Measurements from ENCODE around the gene VMP1. TPM values are rescaled to one million over a fixed set of nuclear protein-coding genes. Genes with fewer than 3 reads are reported as not detected.
A peak's percentile ranks its signal among the peaks of the same experiment; 100 is the strongest.
"Not testable (repeated sequence)": the region's sequence is repeated elsewhere in the genome, so short reads cannot be mapped to it uniquely, and the experiment has no call there.

Gene VMP1
- polyA plus RNA-seq, 4 donors: 62.1 to 178 (median 97.2) TPM

DNA sequence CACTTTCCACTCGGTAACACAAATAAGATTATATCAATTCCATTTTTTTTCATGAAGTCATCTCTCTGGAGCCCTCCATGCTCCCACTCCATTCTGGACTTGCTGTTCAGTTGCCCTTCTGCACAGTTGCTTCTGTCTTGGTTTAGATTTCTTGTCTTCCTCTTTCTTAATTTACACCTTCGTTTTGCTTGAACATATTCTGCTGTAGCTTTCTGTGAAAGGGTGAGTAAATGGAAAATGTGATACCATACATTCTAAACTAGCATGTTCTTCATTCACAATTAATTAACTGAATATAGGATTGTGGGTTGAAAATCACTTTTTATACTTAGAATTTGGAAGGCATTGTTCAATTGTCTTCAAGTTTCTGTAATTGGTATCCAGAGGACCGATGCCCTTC, 69.6 kb downstream of the VMP1 start:
- no peak overlapping the region for H3K27ac ChIP-seq (ENCODE audit: low read depth in 1 of 3, low read length in 2 of 3)
- no peak for DNase-seq
- no peaks in the 10 kb centered on the region for H3K9me3 ChIP-seq (ENCODE audit: control insufficient read depth in 2 of 2, insufficient read depth in 1 of 2, low read depth in 1 of 2, low read length in 1 of 2)
- H3K4me1 ChIP-seq (ENCODE audit: control insufficient read depth in 3 of 3, insufficient read depth in 2 of 3, low read depth in 1 of 3, low read length in 2 of 3): no peaks in the 10 kb centered on the region
- FAIRE-seq: no peak
- H3K27me3 ChIP-seq (ENCODE audit: control insufficient read depth in 3 of 3, insufficient read depth in 3 of 3, low read length in 3 of 3): no peaks in the 10 kb centered on the region
- no peak overlapping the region for H3K4me3 ChIP-seq (ENCODE audit: low read depth in 1 of 3, low read length in 3 of 3)
- peaks cover 3 to 46% (median 3%) of the 10 kb centered on the region in 3 donors for H3K36me3 ChIP-seq (ENCODE audit: control insufficient read depth in 3 of 3, insufficient read depth in 2 of 3, low read depth in 1 of 3, low read length in 3 of 3)
- WGBS, 3 donors: 77 to 96% (median 90%) methylated on average over 3 of the region's 3 CpGs

DNA sequence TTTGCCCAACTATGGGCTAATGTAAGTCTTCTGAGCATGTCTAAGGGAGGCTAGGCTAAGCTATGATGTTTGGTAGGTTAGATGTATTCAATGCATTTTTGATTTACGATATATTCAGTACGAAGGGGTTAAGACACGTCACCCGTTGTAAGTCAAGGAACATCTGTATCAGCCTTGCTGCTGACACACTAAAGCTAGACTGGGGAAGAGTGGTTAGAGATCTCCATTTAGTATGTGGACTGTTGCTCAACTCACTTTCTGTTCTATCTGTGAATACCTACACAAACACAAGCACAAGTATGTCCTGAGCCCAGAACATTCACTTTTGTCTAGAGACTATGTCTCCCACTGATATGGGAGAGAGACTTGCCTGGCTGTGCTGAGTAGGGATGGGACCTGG, 71.5 kb downstream of the VMP1 start:
- H3K27me3 ChIP-seq (ENCODE audit: control insufficient read depth in 3 of 3, insufficient read depth in 3 of 3, low read length in 3 of 3): no peaks in the 10 kb centered on the region
- FAIRE-seq (no peak), DNase-seq (no peak)
- no peak overlapping the region for H3K27ac ChIP-seq (ENCODE audit: low read depth in 1 of 3, low read length in 2 of 3)
- H3K36me3 ChIP-seq (ENCODE audit: control insufficient read depth in 3 of 3, insufficient read depth in 2 of 3, low read depth in 1 of 3, low read length in 3 of 3): peaks cover 3 to 36% (median 3%) of the 10 kb centered on the region in 3 donors
- no peak overlapping the region for H3K4me3 ChIP-seq (ENCODE audit: low read depth in 1 of 3, low read length in 3 of 3)
- WGBS, 3 donors: 95 to 98% (median 97%) methylated on average over 4 of the region's 4 CpGs
- no peaks in the 10 kb centered on the region for H3K9me3 ChIP-seq (ENCODE audit: control insufficient read depth in 2 of 2, insufficient read depth in 1 of 2, low read depth in 1 of 2, low read length in 1 of 2)
- peaks cover 0 to 5% (median 0%) of the 10 kb centered on the region in 3 donors for H3K4me1 ChIP-seq (ENCODE audit: control insufficient read depth in 3 of 3, insufficient read depth in 2 of 3, low read depth in 1 of 3, low read length in 2 of 3)

DNA sequence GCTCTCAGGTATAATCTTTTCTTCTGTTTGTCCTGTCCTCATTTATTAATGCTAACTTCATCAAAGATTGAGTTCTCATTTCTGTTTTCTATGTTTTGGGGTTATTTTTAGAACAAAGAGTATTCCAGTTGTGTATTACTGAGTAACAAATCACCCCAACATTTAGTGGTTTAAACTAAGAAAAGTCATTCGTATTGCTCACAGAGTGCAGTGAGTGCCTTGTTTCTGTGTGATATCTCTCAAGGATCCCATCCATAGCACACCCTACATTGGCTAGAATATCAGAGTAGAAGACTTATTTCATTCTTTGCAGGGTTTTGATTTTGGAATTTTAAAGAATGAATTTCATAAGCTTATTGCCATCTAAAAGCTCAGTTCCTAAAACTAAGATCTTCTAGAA, 72.1 kb downstream of the VMP1 start:
- 75 to 85% (median 84%) methylated on average over 1 of the region's 1 CpG for WGBS, 3 donors
- Histone ChIP-seq H3K27me3 (ENCODE audit: control insufficient read depth in 3 of 3, insufficient read depth in 3 of 3, low read length in 3 of 3) (no peaks in the 10 kb centered on the region), H3K36me3 (ENCODE audit: control insufficient read depth in 3 of 3, insufficient read depth in 2 of 3, low read depth in 1 of 3, low read length in 3 of 3) (peaks cover 3 to 34% (median 3%) of the 10 kb centered on the region in 3 donors), H3K4me1 (ENCODE audit: control insufficient read depth in 3 of 3, insufficient read depth in 2 of 3, low read depth in 1 of 3, low read length in 2 of 3) (peaks cover 0 to 9% (median 0%) of the 10 kb centered on the region in 3 donors), H3K27ac (ENCODE audit: low read depth in 1 of 3, low read length in 2 of 3) (no peak overlapping the region), H3K4me3 (ENCODE audit: low read depth in 1 of 3, low read length in 3 of 3) (no peak overlapping the region), H3K9me3 (ENCODE audit: control insufficient read depth in 2 of 2, insufficient read depth in 1 of 2, low read depth in 1 of 2, low read length in 1 of 2) (no peaks in the 10 kb centered on the region)
- no peak for DNase-seq
- no peak for FAIRE-seq

DNA sequence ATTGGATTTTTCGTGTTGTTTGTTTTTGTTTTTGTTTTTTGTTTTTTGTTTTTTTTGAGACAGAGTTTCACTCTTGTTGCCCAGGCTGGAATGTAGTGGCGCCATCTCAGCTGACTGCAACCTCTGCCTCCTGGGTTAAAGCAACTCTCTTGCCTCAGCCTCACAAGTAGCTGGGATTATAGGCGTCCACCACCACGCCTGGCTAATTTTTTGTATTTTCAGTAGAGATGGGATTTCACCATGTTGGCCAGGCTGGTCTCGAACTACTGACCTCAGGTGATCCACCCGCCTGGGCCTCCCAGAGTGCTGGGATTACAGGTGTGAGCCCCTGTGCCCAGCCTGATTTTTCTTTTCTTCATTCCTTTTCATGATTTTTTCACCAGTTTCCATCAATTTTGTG, 73.1 kb downstream of the VMP1 start:
- WGBS, 3 donors: 96 to 97% (median 97%) methylated on average over 6 of the region's 6 CpGs
- DNase-seq; H3K27me3 ChIP-seq (ENCODE audit: control insufficient read depth in 3 of 3, insufficient read depth in 3 of 3, low read length in 3 of 3); H3K4me3 ChIP-seq (ENCODE audit: low read depth in 1 of 3, low read length in 3 of 3); H3K27ac ChIP-seq (ENCODE audit: low read depth in 1 of 3, low read length in 2 of 3); H3K9me3 ChIP-seq (ENCODE audit: control insufficient read depth in 2 of 2, insufficient read depth in 1 of 2, low read depth in 1 of 2, low read length in 1 of 2); FAIRE-seq: not testable (repeated sequence)
- peaks cover 3 to 24% (median 3%) of the 10 kb centered on the region in 3 donors for H3K36me3 ChIP-seq (ENCODE audit: control insufficient read depth in 3 of 3, insufficient read depth in 2 of 3, low read depth in 1 of 3, low read length in 3 of 3)
- H3K4me1 ChIP-seq (ENCODE audit: control insufficient read depth in 3 of 3, insufficient read depth in 2 of 3, low read depth in 1 of 3, low read length in 2 of 3): peaks cover 0 to 16% (median 0%) of the 10 kb centered on the region in 3 donors

DNA sequence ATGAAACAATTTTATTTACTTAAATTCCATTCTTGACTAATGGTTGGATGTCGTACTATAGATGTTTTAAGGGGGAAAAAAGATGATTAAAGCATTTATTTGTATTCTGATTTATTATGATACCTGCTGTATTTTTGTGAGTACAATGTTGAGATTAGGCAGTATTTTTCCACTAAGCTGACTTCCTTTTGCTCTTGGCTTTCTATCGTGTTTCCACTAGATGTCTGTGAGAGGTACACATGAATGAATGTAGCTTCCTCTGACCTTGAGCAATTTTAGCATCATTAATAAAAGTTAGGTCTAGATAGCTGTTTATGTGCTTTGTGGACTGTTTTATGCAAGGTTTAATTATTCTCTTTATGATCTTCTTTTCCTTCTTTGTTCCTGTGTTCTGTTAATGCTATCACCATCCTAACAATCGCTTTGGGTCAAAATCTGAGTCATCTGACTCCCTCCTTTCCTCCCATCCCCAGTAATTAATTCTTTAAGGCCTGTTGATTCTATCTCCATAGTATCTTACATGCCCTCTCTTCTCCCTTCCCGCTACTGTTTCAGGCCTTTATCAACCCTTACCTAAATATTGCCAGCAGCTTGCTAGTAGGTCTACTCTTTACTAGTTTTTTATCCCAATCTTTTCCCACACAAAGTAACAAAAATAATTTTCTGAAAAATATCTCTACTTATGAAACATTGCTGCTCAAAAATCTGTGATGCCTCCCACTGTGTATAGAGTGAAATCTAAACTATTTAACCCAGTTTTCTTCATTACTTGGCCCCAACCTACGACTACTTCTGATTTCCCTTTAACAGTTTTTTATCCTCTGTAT, 76.0 kb downstream of the VMP1 start:
- no peak for DNase-seq
- peak overlapping the region; percentile 4 to 75 (median 48) for H3K27ac ChIP-seq (ENCODE audit: low read depth in 1 of 3, low read length in 2 of 3)
- WGBS, 3 donors: 43 to 73% (median 56%) methylated on average over 5 of the region's 5 CpGs
- no peak for FAIRE-seq
- peaks cover 0 to 15% (median 0%) of the 10 kb centered on the region in 3 donors for H3K36me3 ChIP-seq (ENCODE audit: control insufficient read depth in 3 of 3, insufficient read depth in 2 of 3, low read depth in 1 of 3, low read length in 3 of 3)
- no peak overlapping the region for H3K4me3 ChIP-seq (ENCODE audit: low read depth in 1 of 3, low read length in 3 of 3)
- H3K27me3 ChIP-seq (ENCODE audit: control insufficient read depth in 3 of 3, insufficient read depth in 3 of 3, low read length in 3 of 3): no peaks in the 10 kb centered on the region
- no peaks in the 10 kb centered on the region for H3K9me3 ChIP-seq (ENCODE audit: control insufficient read depth in 2 of 2, insufficient read depth in 1 of 2, low read depth in 1 of 2, low read length in 1 of 2)
- peaks cover 2 to 35% (median 5%) of the 10 kb centered on the region in 3 donors for H3K4me1 ChIP-seq (ENCODE audit: control insufficient read depth in 3 of 3, insufficient read depth in 2 of 3, low read depth in 1 of 3, low read length in 2 of 3)

DNA sequence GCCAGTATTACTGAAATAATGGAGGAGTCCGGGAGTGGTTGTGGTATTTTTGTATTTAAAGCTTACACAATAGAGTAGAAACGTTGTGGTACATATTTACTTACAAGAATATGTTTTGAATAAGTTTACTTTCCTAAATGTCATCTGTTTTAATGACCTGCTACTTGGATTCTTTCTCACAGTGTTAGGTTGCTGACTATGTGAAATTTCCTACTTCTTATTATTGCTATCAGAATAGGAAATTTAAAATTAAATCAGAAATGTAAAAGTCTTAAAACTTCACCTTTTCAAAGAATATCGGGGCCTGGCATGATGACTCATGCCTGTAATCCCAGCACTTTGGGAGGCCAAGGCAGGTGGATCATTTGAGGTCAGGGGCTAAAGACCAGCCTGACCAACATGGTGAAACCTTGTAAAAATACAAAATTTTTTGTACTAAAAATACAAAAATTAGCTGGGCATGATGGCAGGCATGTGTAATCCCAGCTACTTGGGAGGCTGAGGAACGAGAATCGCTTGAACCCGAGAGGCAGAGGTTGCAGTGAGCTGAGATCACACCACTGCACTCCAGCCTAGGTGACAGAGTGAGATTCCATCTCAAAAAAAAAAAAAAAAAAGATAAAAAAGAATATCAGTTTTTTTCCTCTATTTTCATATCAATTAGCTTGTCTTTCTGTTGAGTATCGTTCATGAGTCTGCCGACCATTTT, 77.8 kb downstream of the VMP1 start:
- peaks cover 2 to 35% (median 6%) of the 10 kb centered on the region in 3 donors for H3K4me1 ChIP-seq (ENCODE audit: control insufficient read depth in 3 of 3, insufficient read depth in 2 of 3, low read depth in 1 of 3, low read length in 2 of 3)
- WGBS, 3 donors: 65 to 74% (median 67%) methylated on average over 8 of the region's 8 CpGs

DNA sequence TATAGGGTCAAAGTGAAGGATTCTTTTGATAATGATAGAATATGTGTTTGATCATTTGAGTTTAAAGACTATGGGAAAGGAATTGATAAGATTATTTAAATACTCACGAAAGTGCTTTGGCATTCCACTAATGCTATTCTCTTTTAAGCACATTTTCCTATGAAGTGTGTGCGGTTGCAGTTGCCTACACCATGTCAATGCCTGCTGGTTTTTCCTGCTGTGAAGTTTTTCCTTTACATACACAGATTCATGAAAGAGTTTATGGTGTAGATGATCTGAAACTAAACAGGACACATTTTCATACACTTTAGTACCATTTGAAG, 78.7 kb downstream of the VMP1 start:
- peaks cover 2 to 35% (median 6%) of the 10 kb centered on the region in 3 donors for H3K4me1 ChIP-seq (ENCODE audit: control insufficient read depth in 3 of 3, insufficient read depth in 2 of 3, low read depth in 1 of 3, low read length in 2 of 3)
- 21 to 28% (median 27%) methylated on average over 2 of the region's 2 CpGs for WGBS, 3 donors
- H3K4me3 ChIP-seq (ENCODE audit: low read depth in 1 of 3, low read length in 3 of 3): no peak overlapping the region
- no peaks in the 10 kb centered on the region for H3K9me3 ChIP-seq (ENCODE audit: control insufficient read depth in 2 of 2, insufficient read depth in 1 of 2, low read depth in 1 of 2, low read length in 1 of 2)
- FAIRE-seq (no peak), DNase-seq (no peak)
- H3K27me3 ChIP-seq (ENCODE audit: control insufficient read depth in 3 of 3, insufficient read depth in 3 of 3, low read length in 3 of 3): no peaks in the 10 kb centered on the region
- peak overlapping the region; percentile 76 to 89 (median 87) for H3K27ac ChIP-seq (ENCODE audit: low read depth in 1 of 3, low read length in 2 of 3)
- H3K36me3 ChIP-seq (ENCODE audit: control insufficient read depth in 3 of 3, insufficient read depth in 2 of 3, low read depth in 1 of 3, low read length in 3 of 3): peaks cover 0 to 18% (median 2%) of the 10 kb centered on the region in 3 donors

More for the DNA sequence above, 77.8 kb downstream of the VMP1 start:
- H3K4me3 ChIP-seq (ENCODE audit: low read depth in 1 of 3, low read length in 3 of 3): no peak overlapping the region
- no peaks in the 10 kb centered on the region for H3K27me3 ChIP-seq (ENCODE audit: control insufficient read depth in 3 of 3, insufficient read depth in 3 of 3, low read length in 3 of 3)
- FAIRE-seq (no peak), DNase-seq (no peak)
- peak overlapping the region in 2 of 3 donors; percentile 55 to 76 for H3K27ac ChIP-seq (ENCODE audit: low read depth in 1 of 3, low read length in 2 of 3)
- H3K36me3 ChIP-seq (ENCODE audit: control insufficient read depth in 3 of 3, insufficient read depth in 2 of 3, low read depth in 1 of 3, low read length in 3 of 3): peaks cover 0 to 22% (median 2%) of the 10 kb centered on the region in 3 donors
- no peaks in the 10 kb centered on the region for H3K9me3 ChIP-seq (ENCODE audit: control insufficient read depth in 2 of 2, insufficient read depth in 1 of 2, low read depth in 1 of 2, low read length in 1 of 2)

DNA sequence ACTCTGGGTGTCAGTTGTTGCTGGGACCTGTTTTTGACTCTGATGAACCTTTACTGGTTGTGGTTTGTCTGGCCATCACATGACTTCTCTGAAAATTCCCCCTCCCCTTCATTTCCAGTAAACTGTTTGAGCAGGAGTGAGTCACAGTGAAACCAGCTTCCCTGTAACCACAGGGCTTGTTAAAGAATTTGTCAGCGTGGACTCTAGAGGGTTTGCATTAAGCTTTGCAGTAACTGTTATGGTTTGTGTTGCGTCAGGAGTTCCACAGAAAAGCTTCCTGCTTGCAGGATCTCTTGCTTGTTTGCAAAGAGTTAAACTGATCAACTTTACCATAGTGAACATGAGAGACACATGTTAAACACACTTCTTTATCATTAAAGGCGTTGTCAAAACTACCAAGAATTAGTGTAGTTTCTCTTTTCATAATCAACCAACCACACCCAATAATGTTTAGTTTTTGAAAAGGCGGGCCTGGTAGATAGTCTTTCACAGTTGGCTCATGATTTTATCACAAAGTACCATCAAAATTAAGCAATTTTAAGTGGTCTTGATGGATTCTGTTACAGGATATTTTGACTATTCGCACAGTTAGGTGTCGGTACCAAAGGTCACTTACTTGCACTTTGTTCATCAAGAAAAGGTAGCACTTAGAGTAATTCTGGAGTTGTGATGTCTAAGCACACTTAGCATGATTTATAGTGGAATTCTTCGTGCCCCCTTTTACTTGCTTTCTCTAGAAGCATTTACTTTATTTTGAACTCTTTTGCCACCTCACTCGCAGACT, 79.3 kb downstream of the VMP1 start:
- DNase-seq (peak; percentile 87 to 92), FAIRE-seq (peak; percentile 53)
- Histone ChIP-seq H3K27me3 (ENCODE audit: control insufficient read depth in 3 of 3, insufficient read depth in 3 of 3, low read length in 3 of 3) (no peaks in the 10 kb centered on the region), H3K4me3 (ENCODE audit: low read depth in 1 of 3, low read length in 3 of 3) (peak overlapping the region in 1 of 3 donors; percentile 19), H3K36me3 (ENCODE audit: control insufficient read depth in 3 of 3, insufficient read depth in 2 of 3, low read depth in 1 of 3, low read length in 3 of 3) (peaks cover 0 to 20% (median 2%) of the 10 kb centered on the region in 3 donors), H3K9me3 (ENCODE audit: control insufficient read depth in 2 of 2, insufficient read depth in 1 of 2, low read depth in 1 of 2, low read length in 1 of 2) (no peaks in the 10 kb centered on the region), H3K27ac (ENCODE audit: low read depth in 1 of 3, low read length in 2 of 3) (peak overlapping the region; percentile 76 to 89 (median 87)), H3K4me1 (ENCODE audit: control insufficient read depth in 3 of 3, insufficient read depth in 2 of 3, low read depth in 1 of 3, low read length in 2 of 3) (peaks cover 2 to 35% (median 6%) of the 10 kb centered on the region in 3 donors)
- 2 to 7% (median 2%) methylated on average over 8 of the region's 8 CpGs for WGBS, 3 donors
